HG02885 (cell line): Measurements from ENCODE around the gene RGS3.

Experiments used
- ATAC-seq: cut with Tn5 transposase; IDR thresholded peaks from one replicate; pipeline ENCODE4 v1.9.1; 2021; ENCODE audit warnings: mild to moderate bottlenecking; ENCODE audit not compliant: unreplicated experiment, poor library complexity

RGS3 gene

GRCh38 chr9:113464286-113464660 is 746 bp downstream of the RGS3 start:
- no peak for ATAC-seq

GRCh38 chr9:113465599-113466140 is 2.1 kb downstream of the RGS3 start:
- no peak for ATAC-seq

GRCh38 chr9:113467183-113467582 is 3.7 kb downstream of the RGS3 start:
- ATAC-seq = no peak

- ATAC-seq = no peak
Observed at GRCh38 chr9:113468716-113469448, 5.4 kb downstream of the RGS3 start.

- ATAC-seq = no peak
Observed at GRCh38 chr9:113471143-113471542, 7.6 kb downstream of the RGS3 start.

- no peak for ATAC-seq
Observed at GRCh38 chr9:113471566-113471965, 8.0 kb downstream of the RGS3 start.

GRCh38 chr9:113472199-113472598 is 8.7 kb downstream of the RGS3 start:
- no peak for ATAC-seq

- no peak for ATAC-seq
Observed at GRCh38 chr9:113474360-113475028, 11.0 kb downstream of the RGS3 start.

- no peak for ATAC-seq
Observed at GRCh38 chr9:113475031-113475430, 11.5 kb downstream of the RGS3 start.

- no peak for ATAC-seq
Observed at GRCh38 chr9:113475992-113476391, 12.5 kb downstream of the RGS3 start.

- ATAC-seq = no peak
Observed at GRCh38 chr9:113476511-113476916, 13.0 kb downstream of the RGS3 start.

GRCh38 chr9:113477058-113477457 is 13.5 kb downstream of the RGS3 start:
- ATAC-seq = no peak

- ATAC-seq = no peak
Observed at GRCh38 chr9:113477661-113478060, 14.1 kb downstream of the RGS3 start.

GRCh38 chr9:113479174-113479621 is 15.7 kb downstream of the RGS3 start:
- ATAC-seq = no peak

GRCh38 chr9:113480612-113481011 is 17.1 kb downstream of the RGS3 start:
- ATAC-seq = no peak

- ATAC-seq = no peak
Observed at GRCh38 chr9:113481176-113481787, 17.8 kb downstream of the RGS3 start.

- no peak for ATAC-seq
Observed at GRCh38 chr9:113482341-113482740, 18.8 kb downstream of the RGS3 start.

GRCh38 chr9:113482991-113483675 is 19.6 kb downstream of the RGS3 start:
- no peak for ATAC-seq

GRCh38 chr9:113483676-113484257 is 20.2 kb downstream of the RGS3 start:
- no peak for ATAC-seq

- no peak for ATAC-seq
Observed at GRCh38 chr9:113484258-113484730, 20.8 kb downstream of the RGS3 start.
